ENCODE measurements around the gene MMP24.

MMP24 gene

DNA sequence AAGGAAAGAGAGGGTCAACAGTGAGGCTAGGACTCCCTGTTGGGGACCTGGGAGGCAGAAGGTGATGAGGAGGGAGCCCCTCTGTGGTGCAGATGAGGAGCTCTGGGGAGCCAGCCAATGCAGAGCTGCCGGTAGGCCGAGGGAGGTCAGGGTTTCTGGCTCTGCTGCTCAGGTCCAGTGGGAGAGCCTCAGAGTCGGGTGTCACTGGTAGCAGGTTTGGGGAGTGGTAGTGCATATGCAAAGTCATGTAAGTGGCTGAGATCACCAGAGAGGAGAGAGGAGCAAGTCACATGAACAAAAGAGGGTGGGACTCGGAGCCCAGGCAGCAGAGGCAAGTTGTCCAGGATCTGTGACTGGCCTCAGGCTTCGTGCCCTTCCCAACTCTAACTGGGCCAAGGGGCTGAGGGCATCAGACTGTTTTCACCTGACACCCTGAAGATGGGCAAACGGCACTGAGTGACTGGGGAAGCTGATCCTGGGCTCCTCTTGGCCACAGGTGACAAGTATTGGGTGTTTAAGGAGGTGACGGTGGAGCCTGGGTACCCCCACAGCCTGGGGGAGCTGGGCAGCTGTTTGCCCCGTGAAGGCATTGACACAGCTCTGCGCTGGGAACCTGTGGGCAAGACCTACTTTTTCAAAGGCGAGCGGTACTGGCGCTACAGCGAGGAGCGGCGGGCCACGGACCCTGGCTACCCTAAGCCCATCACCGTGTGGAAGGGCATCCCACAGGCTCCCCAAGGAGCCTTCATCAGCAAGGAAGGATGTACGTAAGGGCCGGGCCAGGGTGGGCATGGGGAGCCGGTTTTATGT, 44.8 kb downstream of the MMP24 start:
- Histone ChIP-seq H4K12ac (ENCODE audit: low read depth, low read length) (no peak overlapping the region), H3K18ac (ENCODE audit: low read length) (no peak overlapping the region), H3K14ac (ENCODE audit: low read length) (no peak overlapping the region), H4K91ac (ENCODE audit: low read depth, low read length) (peak overlapping the region; percentile 9), H3K4ac (ENCODE audit: low read depth, low read length) (no peak overlapping the region), H3K4me3 (ENCODE audit: low read depth, low read length) (no peak overlapping the region), H2BK120ac (ENCODE audit: insufficient read depth, low read length, poor library complexity) (no peak overlapping the region), H2BK12ac (ENCODE audit: low read length) (peak overlapping the region; percentile 51), H2AK5ac (ENCODE audit: low read length) (no peak overlapping the region), H2AFZ (ENCODE audit: insufficient read depth, low read length, poor library complexity) (no peak overlapping the region), H2BK5ac (ENCODE audit: low read depth, low read length, poor library complexity) (no peak overlapping the region), H3K79me1 (ENCODE audit: low read length) (peaks cover 24% of the 10 kb centered on the region), H3K27me3 (ENCODE audit: insufficient read depth, low read length) (no peaks in the 10 kb centered on the region), H3K4me2 (ENCODE audit: low read length) (no peak overlapping the region), H3K27ac (ENCODE audit: low read depth, low read length) (no peak overlapping the region), H3K4me1 (ENCODE audit: control insufficient read depth in 1 of 2, insufficient read depth in 2 of 2, low read length in 2 of 2) (peaks cover 29% of the 10 kb centered on the region in 2 experiments), H3K36me3 (ENCODE audit: control insufficient read depth in 1 of 2, insufficient read depth in 2 of 2, low read length in 2 of 2) (peaks cover 14 to 15% of the 10 kb centered on the region in 2 experiments), H3K9me3 (ENCODE audit: insufficient read depth, low read depth, low read length) (no peaks in the 10 kb centered on the region), H4K8ac (ENCODE audit: low read depth, low read length) (no peak overlapping the region), H3K9ac (ENCODE audit: low read length) (no peak overlapping the region), H3K79me2 (ENCODE audit: control insufficient read depth, insufficient read depth, low read length, poor library complexity) (peaks cover 2% of the 10 kb centered on the region), H3K23ac (ENCODE audit: low read length) (no peak overlapping the region)
- DNase-seq: no peak
- WGBS (ENCODE audit: extremely low coverage, insufficient coverage, insufficient read length): no CpG with 5 or more reads among the region's 20 CpGs

DNA sequence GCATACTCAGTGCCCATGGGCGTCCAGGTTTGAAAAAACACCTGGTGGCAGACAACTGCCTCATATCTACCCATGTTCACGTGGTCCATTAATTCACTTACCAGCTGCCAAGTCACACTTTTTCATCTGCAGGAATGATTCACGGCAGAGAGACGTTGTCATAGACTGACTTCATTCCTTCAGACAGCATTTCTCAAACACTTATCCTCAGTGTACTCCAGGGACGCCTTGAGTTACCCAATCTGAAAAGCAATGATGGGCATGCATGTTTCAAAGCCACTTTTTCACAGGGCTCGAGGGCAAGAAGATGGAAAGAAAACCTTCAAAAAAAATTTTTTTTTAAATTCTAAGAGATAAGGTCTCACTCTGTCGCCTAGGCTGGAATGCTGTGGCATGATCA, 45.4 kb downstream of the MMP24 start:
- H3K4me2 ChIP-seq (ENCODE audit: low read length): no peak overlapping the region
- no peak overlapping the region for H2BK12ac ChIP-seq (ENCODE audit: low read length)
- no peak overlapping the region for H3K18ac ChIP-seq (ENCODE audit: low read length)
- H2BK120ac ChIP-seq (ENCODE audit: insufficient read depth, low read length, poor library complexity): no peak overlapping the region
- no peak overlapping the region for H2BK5ac ChIP-seq (ENCODE audit: low read depth, low read length, poor library complexity)
- H3K36me3 ChIP-seq (ENCODE audit: control insufficient read depth in 1 of 2, insufficient read depth in 2 of 2, low read length in 2 of 2): peaks cover 18 to 20% of the 10 kb centered on the region in 2 experiments
- WGBS (ENCODE audit: extremely low coverage, insufficient coverage, insufficient read length): no CpG with 5 or more reads among the region's 7 CpGs
- H4K8ac ChIP-seq (ENCODE audit: low read depth, low read length): no peak overlapping the region
- no peak overlapping the region for H2AK5ac ChIP-seq (ENCODE audit: low read length)
- no peak overlapping the region for H4K12ac ChIP-seq (ENCODE audit: low read depth, low read length)
- peaks cover 24% of the 10 kb centered on the region for H3K79me1 ChIP-seq (ENCODE audit: low read length)
- H3K27me3 ChIP-seq (ENCODE audit: insufficient read depth, low read length): no peaks in the 10 kb centered on the region
- H3K79me2 ChIP-seq (ENCODE audit: control insufficient read depth, insufficient read depth, low read length, poor library complexity): peaks cover 3% of the 10 kb centered on the region
- peaks cover 34% of the 10 kb centered on the region in 2 experiments for H3K4me1 ChIP-seq (ENCODE audit: control insufficient read depth in 1 of 2, insufficient read depth in 2 of 2, low read length in 2 of 2)
- no peak overlapping the region for H3K23ac ChIP-seq (ENCODE audit: low read length)
- no peak overlapping the region for H3K4ac ChIP-seq (ENCODE audit: low read depth, low read length)
- peak; percentile 96 to 99 for DNase-seq
- no peak overlapping the region for H3K14ac ChIP-seq (ENCODE audit: low read length)
- no peaks in the 10 kb centered on the region for H3K9me3 ChIP-seq (ENCODE audit: insufficient read depth, low read depth, low read length)
- H2AFZ ChIP-seq (ENCODE audit: insufficient read depth, low read length, poor library complexity): no peak overlapping the region
- H4K91ac ChIP-seq (ENCODE audit: low read depth, low read length): peak overlapping the region; percentile 9
- H3K4me3 ChIP-seq (ENCODE audit: low read depth, low read length): no peak overlapping the region
- no peak overlapping the region for H3K27ac ChIP-seq (ENCODE audit: low read depth, low read length)
- no peak overlapping the region for H3K9ac ChIP-seq (ENCODE audit: low read length)

DNA sequence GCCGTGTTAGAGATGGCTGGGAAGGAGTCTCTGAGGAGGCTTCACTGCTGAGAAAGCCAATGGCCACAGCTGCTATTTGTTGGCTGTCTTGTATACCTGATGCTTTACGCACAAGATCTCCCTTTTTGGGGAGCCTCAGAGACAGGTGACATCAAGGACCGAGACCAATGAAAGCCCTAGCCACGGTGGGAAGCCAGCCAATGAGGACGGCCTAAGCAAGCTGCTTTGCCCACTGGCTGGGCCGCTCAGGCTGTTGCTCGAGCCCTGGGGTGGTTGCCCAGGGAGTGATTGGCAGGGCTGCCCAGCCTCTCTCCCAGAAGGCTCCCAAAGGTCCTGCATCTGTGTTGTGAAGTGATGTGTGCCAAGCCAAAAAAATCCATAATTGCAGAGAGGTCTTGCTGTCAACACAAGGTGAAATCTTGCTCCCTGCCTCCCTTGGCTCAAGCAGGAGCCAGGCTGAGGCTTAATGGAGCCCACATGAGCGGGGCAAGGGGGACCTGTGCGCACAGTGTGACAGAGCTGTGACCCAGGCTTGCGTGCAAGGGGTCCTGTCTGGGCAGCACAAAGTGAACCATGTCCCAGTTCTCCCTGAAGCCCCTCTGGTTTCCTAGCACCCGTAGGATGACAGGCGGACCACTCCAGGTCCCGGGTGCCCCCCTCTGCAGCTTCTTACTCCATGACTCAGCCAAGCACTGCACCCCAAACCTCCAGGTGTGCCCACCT, 47.1 kb downstream of the MMP24 start:
- Histone ChIP-seq H2AFZ (ENCODE audit: insufficient read depth, low read length, poor library complexity) (no peak overlapping the region), H3K27me3 (ENCODE audit: insufficient read depth, low read length) (no peaks in the 10 kb centered on the region), H2BK120ac (ENCODE audit: insufficient read depth, low read length, poor library complexity) (no peak overlapping the region), H4K12ac (ENCODE audit: low read depth, low read length) (no peak overlapping the region), H2BK12ac (ENCODE audit: low read length) (no peak overlapping the region), H3K23ac (ENCODE audit: low read length) (no peak overlapping the region), H2BK5ac (ENCODE audit: low read depth, low read length, poor library complexity) (no peak overlapping the region), H3K9ac (ENCODE audit: low read length) (no peak overlapping the region), H3K4me2 (ENCODE audit: low read length) (no peak overlapping the region), H3K79me2 (ENCODE audit: control insufficient read depth, insufficient read depth, low read length, poor library complexity) (peaks cover 7% of the 10 kb centered on the region), H3K4ac (ENCODE audit: low read depth, low read length) (no peak overlapping the region), H2AK5ac (ENCODE audit: low read length) (no peak overlapping the region), H3K18ac (ENCODE audit: low read length) (no peak overlapping the region), H4K91ac (ENCODE audit: low read depth, low read length) (no peak overlapping the region), H3K79me1 (ENCODE audit: low read length) (peaks cover 21% of the 10 kb centered on the region), H3K4me1 (ENCODE audit: control insufficient read depth in 1 of 2, insufficient read depth in 2 of 2, low read length in 2 of 2) (peaks cover 26 to 29% of the 10 kb centered on the region in 2 experiments), H3K36me3 (ENCODE audit: control insufficient read depth in 1 of 2, insufficient read depth in 2 of 2, low read length in 2 of 2) (peaks cover 23 to 27% of the 10 kb centered on the region in 2 experiments), H3K4me3 (ENCODE audit: low read depth, low read length) (no peak overlapping the region), H4K8ac (ENCODE audit: low read depth, low read length) (no peak overlapping the region), H3K14ac (ENCODE audit: low read length) (no peak overlapping the region), H3K9me3 (ENCODE audit: insufficient read depth, low read depth, low read length) (no peaks in the 10 kb centered on the region), H3K27ac (ENCODE audit: low read depth, low read length) (no peak overlapping the region)
- WGBS (ENCODE audit: extremely low coverage, insufficient coverage, insufficient read length): no CpG with 5 or more reads among the region's 13 CpGs
- DNase-seq: no peak

DNA sequence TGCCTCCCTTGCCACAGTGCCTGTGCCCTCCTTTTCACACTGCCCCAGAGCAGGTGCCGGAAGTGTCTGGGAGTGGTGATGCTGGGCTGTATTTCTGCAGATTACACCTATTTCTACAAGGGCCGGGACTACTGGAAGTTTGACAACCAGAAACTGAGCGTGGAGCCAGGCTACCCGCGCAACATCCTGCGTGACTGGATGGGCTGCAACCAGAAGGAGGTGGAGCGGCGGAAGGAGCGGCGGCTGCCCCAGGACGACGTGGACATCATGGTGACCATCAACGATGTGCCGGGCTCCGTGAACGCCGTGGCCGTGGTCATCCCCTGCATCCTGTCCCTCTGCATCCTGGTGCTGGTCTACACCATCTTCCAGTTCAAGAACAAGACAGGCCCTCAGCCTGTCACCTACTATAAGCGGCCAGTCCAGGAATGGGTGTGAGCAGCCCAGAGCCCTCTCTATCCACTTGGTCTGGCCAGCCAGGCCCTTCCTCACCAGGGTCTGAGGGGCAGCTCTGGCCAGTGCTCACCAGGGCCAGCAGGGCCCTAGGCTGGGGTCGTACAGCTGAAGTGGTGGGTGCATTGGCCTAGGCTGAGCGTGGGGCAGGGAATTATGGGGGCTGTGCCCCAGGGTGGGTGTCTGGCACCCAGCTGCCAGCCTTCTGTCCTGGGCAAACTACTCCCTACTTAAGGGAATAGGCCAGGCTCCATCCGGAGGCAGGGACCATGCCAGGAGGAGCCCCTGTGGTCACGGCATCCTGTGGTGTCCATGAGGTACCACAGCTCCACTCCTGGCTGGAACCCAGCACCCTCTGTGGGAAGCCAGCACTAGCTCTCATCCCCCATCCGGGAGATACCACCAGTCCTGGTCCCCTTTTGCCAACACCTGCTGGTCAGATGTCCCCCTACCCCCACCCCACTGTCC, 47.9 kb downstream of the MMP24 start:
- Histone ChIP-seq H2BK120ac (ENCODE audit: insufficient read depth, low read length, poor library complexity) (no peak overlapping the region), H4K91ac (ENCODE audit: low read depth, low read length) (no peak overlapping the region), H3K4me2 (ENCODE audit: low read length) (no peak overlapping the region), H4K12ac (ENCODE audit: low read depth, low read length) (no peak overlapping the region), H3K23ac (ENCODE audit: low read length) (no peak overlapping the region), H3K9ac (ENCODE audit: low read length) (no peak overlapping the region), H3K4ac (ENCODE audit: low read depth, low read length) (no peak overlapping the region), H3K27me3 (ENCODE audit: insufficient read depth, low read length) (no peaks in the 10 kb centered on the region), H3K79me2 (ENCODE audit: control insufficient read depth, insufficient read depth, low read length, poor library complexity) (peaks cover 7% of the 10 kb centered on the region), H3K9me3 (ENCODE audit: insufficient read depth, low read depth, low read length) (peaks cover under 1% of the 10 kb centered on the region), H3K4me3 (ENCODE audit: low read depth, low read length) (no peak overlapping the region), H2AFZ (ENCODE audit: insufficient read depth, low read length, poor library complexity) (no peak overlapping the region), H2BK5ac (ENCODE audit: low read depth, low read length, poor library complexity) (no peak overlapping the region), H2BK12ac (ENCODE audit: low read length) (no peak overlapping the region), H3K36me3 (ENCODE audit: control insufficient read depth in 1 of 2, insufficient read depth in 2 of 2, low read length in 2 of 2) (peaks cover 31 to 34% of the 10 kb centered on the region in 2 experiments), H3K27ac (ENCODE audit: low read depth, low read length) (no peak overlapping the region), H3K18ac (ENCODE audit: low read length) (peak overlapping the region; percentile 15), H3K79me1 (ENCODE audit: low read length) (peaks cover 21% of the 10 kb centered on the region), H3K14ac (ENCODE audit: low read length) (no peak overlapping the region), H3K4me1 (ENCODE audit: control insufficient read depth in 1 of 2, insufficient read depth in 2 of 2, low read length in 2 of 2) (peaks cover 26 to 28% of the 10 kb centered on the region in 2 experiments), H2AK5ac (ENCODE audit: low read length) (no peak overlapping the region), H4K8ac (ENCODE audit: low read depth, low read length) (no peak overlapping the region)
- DNase-seq: no peak
- WGBS (ENCODE audit: extremely low coverage, insufficient coverage, insufficient read length): no CpG with 5 or more reads among the region's 24 CpGs
